OCI-LY3 (cell line): ENCODE data around the gene MACROD1.

Source experiments
- CTCF ChIP-seq: fragments of 200-600, 300-600 bp; sonication (generic); IDR thresholded peaks from 2 replicates; pipeline ENCODE4 v1.5.1; 2014; ENCODE audit warnings: antibody characterized with exemption, low read length, low read depth
- EZH2phosphoT487 ChIP-seq: fragments of 200-600 bp; shearing (Covaris generic); IDR thresholded peaks from 2 replicates; pipeline ENCODE4 v1.6.1; 2018; ENCODE audit warnings: antibody characterized with exemption, mixed run types, low read depth

GRCh38 chr11:64083398-64084080, 82.4 kb downstream of the MACROD1 start:
- TF ChIP-seq CTCF (no peak), EZH2phosphoT487 (no peak)
